Measurements from ENCODE around the gene CCDC13. TPM values are rescaled to one million over a fixed set of nuclear protein-coding genes. Genes with fewer than 3 reads are reported as not detected.

The CCDC13 gene
- total and polyA plus RNA-seq, 2 experiments from 2014 or later = 0.22 to 1.1 TPM

DNA sequence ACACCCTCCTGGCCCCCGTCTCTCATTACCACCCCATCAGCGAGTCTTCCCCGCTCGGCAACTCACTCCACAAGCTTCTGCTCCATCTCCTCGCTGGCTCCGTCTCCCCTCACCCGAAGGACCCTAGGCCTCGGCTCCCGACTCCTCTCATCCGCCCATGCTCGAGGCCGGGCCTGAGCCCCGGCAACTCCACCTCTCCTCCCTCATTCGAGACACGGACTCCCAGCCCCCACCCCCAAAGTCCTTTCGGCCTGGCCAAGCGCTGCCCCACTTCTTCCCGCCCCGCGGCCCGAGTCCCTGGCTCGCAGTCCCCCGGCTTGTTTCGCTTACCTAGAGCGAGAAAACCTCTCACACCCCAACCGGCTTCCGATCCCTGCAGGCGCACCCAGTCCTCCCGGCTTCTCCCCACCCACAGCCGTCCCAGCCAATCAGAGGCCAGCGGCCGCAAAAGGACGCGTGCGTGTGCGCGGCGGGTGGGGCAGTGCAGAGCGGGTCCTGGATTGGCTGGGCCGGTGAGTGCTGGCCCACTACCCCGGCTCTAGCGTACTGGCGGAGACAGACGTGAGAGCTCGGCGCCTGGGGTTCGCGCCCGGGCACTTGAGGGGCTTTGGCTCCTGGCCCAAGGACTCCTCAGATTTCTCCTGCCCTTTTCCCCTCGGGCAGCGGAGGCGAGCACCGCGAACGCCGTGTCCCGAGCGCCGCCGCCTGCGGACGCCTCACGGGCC is 31.2 kb upstream of the CCDC13 start, which contains the start of gene HIGD1A:
TSS of gene HIGD1A (minus strand) at position 385 of the 725 bp plus-strand sequence. CDS start 10,237 bp downstream, outside the sequence.
- no peak for TF ChIP-seq EZH2phosphoT487 (IDR thresholded peaks at IDR 0.05; ENCODE audit: insufficient read depth, low read depth)
- TF ChIP-seq EZH2 (IDR thresholded peaks at IDR 0.05; ENCODE audit: insufficient read depth, poor library complexity, severe bottlenecking) = no peak
- in situ Hi-C loops (cut with MboI) = no loop called here
- H3K4me3 ChIP-seq = peak within 1 kb of the TSS; percentile 92
- H3K9me3 ChIP-seq (ENCODE audit: low read depth) = no peaks in the 10 kb centered on the region
- WGBS, 2 experiments (ENCODE audit: low coverage in 1 of 2, low lambda C conversion rate in 2 of 2, missing lambda C conversion rate in 2 of 2) = 1 to 3% methylated on average over 36 to 53 of the region's 63 CpGs
- peak within 1 kb of the TSS; percentile 80 for H3K27ac ChIP-seq
- peaks cover 11% of the 10 kb centered on the region for H3K4me1 ChIP-seq (ENCODE audit: insufficient read depth)
- no peaks in the 10 kb centered on the region for H3K27me3 ChIP-seq (replicated peaks; ENCODE audit: insufficient read depth)
- DNase-seq = peak; percentile 98
- no peaks in the 10 kb centered on the region for H4K20me1 ChIP-seq (ENCODE audit: insufficient read depth)
- H3K79me2 ChIP-seq (ENCODE audit: insufficient read depth) = peaks cover 48% of the 10 kb centered on the region
- peaks cover 14% of the 10 kb centered on the region for H3F3A ChIP-seq (ENCODE audit: insufficient read depth)
- no peaks in the 10 kb centered on the region for H3K36me3 ChIP-seq (ENCODE audit: low read depth)
- peak within 1 kb of the TSS; percentile 97 for H2AFZ ChIP-seq
- H3K4me2 ChIP-seq (ENCODE audit: unreplicated experiment) = peak within 1 kb of the TSS; percentile 99
- H3K9ac ChIP-seq = peak within 1 kb of the TSS; percentile 90
- no peaks in the 10 kb centered on the region for H3K9me2 ChIP-seq (ENCODE audit: insufficient read depth)

GRCh38 chr3:42803414-42804105 is 30.5 kb upstream of the CCDC13 start:
- peaks cover 11% of the 10 kb centered on the region for H3K4me1 ChIP-seq (ENCODE audit: insufficient read depth)
- H3K4me3 ChIP-seq = peak overlapping the region; percentile 92
- H3K9me2 ChIP-seq (ENCODE audit: insufficient read depth) = no peaks in the 10 kb centered on the region
- TF ChIP-seq EZH2 (IDR thresholded peaks at IDR 0.05; ENCODE audit: insufficient read depth, poor library complexity, severe bottlenecking) (no peak), EZH2phosphoT487 (IDR thresholded peaks at IDR 0.05; ENCODE audit: insufficient read depth, low read depth) (no peak)
- no peaks in the 10 kb centered on the region for H4K20me1 ChIP-seq (ENCODE audit: insufficient read depth)
- no peaks in the 10 kb centered on the region for H3K36me3 ChIP-seq (ENCODE audit: low read depth)
- H3K9ac ChIP-seq = peak overlapping the region; percentile 90
- H3K9me3 ChIP-seq (ENCODE audit: low read depth) = no peaks in the 10 kb centered on the region
- in situ Hi-C loops (cut with MboI) = no loop called here
- H3K27me3 ChIP-seq (replicated peaks; ENCODE audit: insufficient read depth) = no peaks in the 10 kb centered on the region
- H3F3A ChIP-seq (ENCODE audit: insufficient read depth) = peaks cover 14% of the 10 kb centered on the region
- peak overlapping the region; percentile 80 for H3K27ac ChIP-seq
- peak overlapping the region; percentile 99 for H3K4me2 ChIP-seq (ENCODE audit: unreplicated experiment)
- WGBS, 2 experiments (ENCODE audit: low coverage in 1 of 2, low lambda C conversion rate in 2 of 2, missing lambda C conversion rate in 2 of 2) = 1 to 2% methylated on average over 26 to 33 of the region's 33 CpGs
- peak; percentile 73 for DNase-seq
- H3K79me2 ChIP-seq (ENCODE audit: insufficient read depth) = peaks cover 51% of the 10 kb centered on the region
- peak overlapping the region; percentile 97 for H2AFZ ChIP-seq

DNA sequence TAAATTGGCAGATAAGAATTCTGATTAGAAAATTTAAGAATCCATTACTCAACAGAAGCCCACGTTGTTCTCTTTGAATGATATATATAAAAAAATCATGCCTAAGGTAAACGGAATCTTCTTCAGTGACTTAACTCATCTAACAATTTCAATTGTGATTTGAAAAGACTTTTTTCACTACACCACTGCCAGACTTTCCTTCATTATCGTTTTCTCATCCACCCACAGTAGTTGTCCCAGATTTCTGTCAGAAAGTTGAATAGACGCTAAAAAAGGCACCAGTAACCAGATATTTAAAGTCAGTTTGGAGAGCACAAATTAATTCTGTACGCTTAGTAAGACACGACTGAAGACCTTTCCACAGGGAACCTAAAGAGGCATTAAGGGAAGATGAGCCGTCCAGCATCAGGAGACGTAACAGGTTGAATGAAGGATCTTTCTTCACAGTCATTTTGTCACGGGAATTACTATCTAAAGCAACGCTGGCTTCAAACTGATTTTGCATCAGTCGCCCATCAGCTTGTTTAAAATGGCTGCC is 29.9 kb upstream of the CCDC13 start:
- Histone ChIP-seq H3K27ac (peak overlapping the region; percentile 80), H3K9me3 (ENCODE audit: low read depth) (no peaks in the 10 kb centered on the region), H3K4me1 (ENCODE audit: insufficient read depth) (peaks cover 11% of the 10 kb centered on the region), H3K9ac (peak overlapping the region; percentile 90), H2AFZ (peak overlapping the region; percentile 97), H3K4me3 (peak overlapping the region; percentile 92), H3K36me3 (ENCODE audit: low read depth) (no peaks in the 10 kb centered on the region), H3K4me2 (ENCODE audit: unreplicated experiment) (peak overlapping the region; percentile 99), H4K20me1 (ENCODE audit: insufficient read depth) (no peaks in the 10 kb centered on the region), H3K9me2 (ENCODE audit: insufficient read depth) (no peaks in the 10 kb centered on the region), H3F3A (ENCODE audit: insufficient read depth) (peaks cover 14% of the 10 kb centered on the region), H3K27me3 (replicated peaks; ENCODE audit: insufficient read depth) (no peaks in the 10 kb centered on the region), H3K79me2 (ENCODE audit: insufficient read depth) (peaks cover 51% of the 10 kb centered on the region)
- DNase-seq = peak; percentile 46
- TF ChIP-seq EZH2phosphoT487 (IDR thresholded peaks at IDR 0.05; ENCODE audit: insufficient read depth, low read depth) (no peak), EZH2 (IDR thresholded peaks at IDR 0.05; ENCODE audit: insufficient read depth, poor library complexity, severe bottlenecking) (no peak)
- 40% methylated on average over 11 of the region's 11 CpGs for WGBS, 2 experiments (ENCODE audit: low coverage in 1 of 2, low lambda C conversion rate in 2 of 2, missing lambda C conversion rate in 2 of 2)
- in situ Hi-C loops (cut with MboI) = no loop called here

GRCh38 chr3:42801784-42802183 is 28.7 kb upstream of the CCDC13 start:
- H3K4me2 ChIP-seq (ENCODE audit: unreplicated experiment) = no peak overlapping the region
- in situ Hi-C loops (cut with MboI) = no loop called here
- WGBS, 2 experiments (ENCODE audit: low coverage in 1 of 2, low lambda C conversion rate in 2 of 2, missing lambda C conversion rate in 2 of 2) = 77 to 78% methylated on average over 4 of the region's 4 CpGs

More at GRCh38 chr3:42801784-42802183, 28.7 kb upstream of the CCDC13 start:
- H3K4me3 ChIP-seq = no peak overlapping the region
- no peak overlapping the region for H3K9ac ChIP-seq
- H3K27ac ChIP-seq = no peak overlapping the region
- H3K79me2 ChIP-seq (ENCODE audit: insufficient read depth) = peaks cover 51% of the 10 kb centered on the region
- TF ChIP-seq EZH2 (IDR thresholded peaks at IDR 0.05; ENCODE audit: insufficient read depth, poor library complexity, severe bottlenecking) (no peak), EZH2phosphoT487 (IDR thresholded peaks at IDR 0.05; ENCODE audit: insufficient read depth, low read depth) (no peak)
- H4K20me1 ChIP-seq (ENCODE audit: insufficient read depth) = no peaks in the 10 kb centered on the region
- no peak overlapping the region for H2AFZ ChIP-seq
- H3K9me3 ChIP-seq (ENCODE audit: low read depth) = no peaks in the 10 kb centered on the region
- H3K36me3 ChIP-seq (ENCODE audit: low read depth) = no peaks in the 10 kb centered on the region
- H3K27me3 ChIP-seq (replicated peaks; ENCODE audit: insufficient read depth) = no peaks in the 10 kb centered on the region
- peaks cover 11% of the 10 kb centered on the region for H3K4me1 ChIP-seq (ENCODE audit: insufficient read depth)
- no peak for DNase-seq
- no peaks in the 10 kb centered on the region for H3K9me2 ChIP-seq (ENCODE audit: insufficient read depth)
- H3F3A ChIP-seq (ENCODE audit: insufficient read depth) = peaks cover 14% of the 10 kb centered on the region

Data from GM23248 (cell line).